WI38 (cell line): ENCODE measurements around the gene NBAS.

ENCODE experiments used
- H3K4me3 ChIP-seq: 2 replicates; pipeline ENCODE4 v1.5.1; 2011; ENCODE audit warnings: low read depth, mild to moderate bottlenecking, control low read depth, low read length
- CTCF ChIP-seq: IDR thresholded peaks from 2 replicates; pipeline ENCODE4 v1.5.1; 2012; ENCODE audit warnings: low read depth, mild to moderate bottlenecking, control low read depth, low read length

The NBAS gene

GRCh38 chr2:15279201-15279876 is 281.8 kb downstream of the NBAS start:
- H3K4me3 ChIP-seq, result no peak overlapping the region
- no peak for TF ChIP-seq CTCF

- no peak for TF ChIP-seq CTCF
- H3K4me3 ChIP-seq, result no peak overlapping the region
Observed at GRCh38 chr2:15278296-15278695, 282.8 kb downstream of the NBAS start.

GRCh38 chr2:15275346-15275745 is 285.8 kb downstream of the NBAS start:
- no peak for TF ChIP-seq CTCF

GRCh38 chr2:15273452-15273851 is 287.7 kb downstream of the NBAS start:
- TF ChIP-seq CTCF, result no peak
- H3K4me3 ChIP-seq, result no peak overlapping the region

More at GRCh38 chr2:15275346-15275745, 285.8 kb downstream of the NBAS start:
- no peak overlapping the region for H3K4me3 ChIP-seq

- H3K4me3 ChIP-seq, result no peak overlapping the region
- no peak for TF ChIP-seq CTCF
Observed at GRCh38 chr2:15272942-15273341, 288.2 kb downstream of the NBAS start.

- H3K4me3 ChIP-seq, result no peak overlapping the region
- TF ChIP-seq CTCF, result no peak
Observed at GRCh38 chr2:15271941-15272542, 289.1 kb downstream of the NBAS start.

GRCh38 chr2:15271276-15271675 is 289.9 kb downstream of the NBAS start:
- no peak for TF ChIP-seq CTCF
- no peak overlapping the region for H3K4me3 ChIP-seq
